Gastroesophageal sphincter (tissue), 3 donors: Measurements from ENCODE around the gene OVCH1.

Experiments used
- CTCF ChIP-seq, 4 experiments: fragments of 200-600 bp in 2 of 4; fragments of 450-650 bp in 2 of 4; sonication (generic) in 1 of 4; IDR thresholded peaks; one replicate each; pipeline ENCODE4 v1.5.1; 2017 to 2019; ENCODE audit warnings: antibody characterized with exemption in 4 of 4, mild to moderate bottlenecking in 2 of 4, moderate library complexity in 2 of 4
- EP300 ChIP-seq: sonication (generic); formaldehyde crosslinking; IDR thresholded peaks from one replicate; pipeline ENCODE4 v1.6.1; 2017; ENCODE audit warnings: antibody characterized with exemption, mild to moderate bottlenecking
- POLR2A ChIP-seq, 2 donors: fragments of 450-650 bp; IDR thresholded peaks; one replicate each; pipeline ENCODE4 v1.6.1; 2017; ENCODE audit warnings: antibody characterized with exemption in 2 of 2, mild to moderate bottlenecking in 2 of 2, moderate library complexity in 1 of 2
- POLR2AphosphoS5 ChIP-seq: sonication (generic); formaldehyde crosslinking; IDR thresholded peaks from one replicate; pipeline ENCODE4 v1.6.1; 2017; ENCODE audit warnings: antibody characterized with exemption

DNA sequence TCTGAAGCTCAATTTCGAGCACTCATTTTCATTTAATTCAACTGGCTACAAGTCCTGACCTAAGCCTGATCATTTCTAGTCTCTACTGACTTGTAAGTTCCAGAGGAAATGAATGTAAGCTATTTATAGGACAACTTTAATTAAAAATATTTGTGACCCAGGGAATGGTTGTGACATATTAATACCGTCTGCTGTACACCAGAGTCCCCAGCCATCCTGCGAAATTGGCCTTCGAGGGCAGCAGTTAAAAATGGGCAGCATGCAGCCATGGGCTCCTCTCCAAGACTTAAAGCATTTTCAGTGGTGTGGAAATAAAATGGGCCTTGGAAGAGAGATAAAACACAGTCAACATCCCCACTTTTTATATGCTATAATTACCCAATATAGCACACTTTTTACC is 30.7 kb upstream of the OVCH1 start:
- TF ChIP-seq CTCF (IDR thresholded peaks at IDR 0.05) = no peak
- no peak for TF ChIP-seq POLR2A (IDR thresholded peaks at IDR 0.05)
- TF ChIP-seq EP300 = no peak
- TF ChIP-seq POLR2AphosphoS5 = no peak
